GM12878 (cell line): ENCODE measurements around the gene THADA. TPM values are rescaled to one million over a fixed set of nuclear protein-coding genes. Genes with fewer than 3 reads are reported as not detected.

Experiments
- BACH1 ChIP-seq: fragments of 450-650 bp; IDR thresholded peaks from 2 replicates; pipeline ENCODE4 v1.6.1; 2017; ENCODE audit warnings: mild to moderate bottlenecking, borderline replicate concordance
- BHLHE40 ChIP-seq, 2 experiments: fragments of 450-650 bp in 1 of 2; IDR thresholded peaks; 2 replicates each; pipeline ENCODE4 v1.6.1; 2011 to 2017; ENCODE audit warnings: low read depth in 2 of 2, borderline replicate concordance in 1 of 2, improper control_type of control experiment in 1 of 2, low read length in 1 of 2, mild to moderate bottlenecking in 1 of 2
- CBFB ChIP-seq: IDR thresholded peaks from 2 replicates; pipeline ENCODE4 v1.6.1; 2016; ENCODE audit warnings: antibody characterized with exemption, low read depth
- CBX3 ChIP-seq: fragments of 200-600 bp; sonication (generic); IDR thresholded peaks from 2 replicates; pipeline ENCODE4 v1.6.1; 2016; ENCODE audit warnings: low read depth, borderline replicate concordance
- CHD2 ChIP-seq: IDR thresholded peaks from 2 replicates; pipeline ENCODE4 v1.6.1; 2011; ENCODE audit warnings: low read depth, low read length, improper control_type of control experiment, borderline replicate concordance
- DPF2 ChIP-seq: fragments of 450-650 bp; IDR thresholded peaks from 2 replicates; pipeline ENCODE4 v1.6.1; 2017; ENCODE audit warnings: mild to moderate bottlenecking
- ESRRA ChIP-seq: IDR thresholded peaks from 2 replicates; pipeline ENCODE4 v1.6.1; 2012; ENCODE audit warnings: mild to moderate bottlenecking, low read length, improper control_type of control experiment
- HDGF ChIP-seq: fragments of 450-650 bp; IDR thresholded peaks from 2 replicates; pipeline ENCODE4 v1.6.1; 2016; ENCODE audit warnings: antibody characterized with exemption
- HSF1 ChIP-seq: fragments of 150-350 bp; IDR thresholded peaks from 2 replicates; pipeline ENCODE4 v1.6.1; 2014; ENCODE audit warnings: mild to moderate bottlenecking, low read depth, low read length
- JUNB ChIP-seq: IDR thresholded peaks from 2 replicates; pipeline ENCODE4 v1.6.1; 2016; ENCODE audit warnings: antibody characterized with exemption, mild to moderate bottlenecking
- LARP7 ChIP-seq: fragments of 450-650 bp; IDR thresholded peaks from 2 replicates; pipeline ENCODE4 v1.6.1; 2017; ENCODE audit warnings: mild to moderate bottlenecking
- MAX ChIP-seq: IDR thresholded peaks from 2 replicates; pipeline ENCODE4 v1.6.1; 2012; ENCODE audit warnings: low read depth, low read length, improper control_type of control experiment
- MLLT1 ChIP-seq: fragments of 450-650 bp; IDR thresholded peaks from 2 replicates; pipeline ENCODE4 v1.6.1; 2016; ENCODE audit warnings: mild to moderate bottlenecking
- MTA2 ChIP-seq: fragments of 450-650 bp; IDR thresholded peaks from 2 replicates; pipeline ENCODE4 v1.6.1; 2016; ENCODE audit warnings: low read depth, mild to moderate bottlenecking, moderate library complexity
- MTA3 ChIP-seq: IDR thresholded peaks from 2 replicates; pipeline ENCODE4 v1.6.1; 2012; ENCODE audit warnings: low read length, inconsistent platforms, borderline replicate concordance
- POLR2A ChIP-seq: IDR thresholded peaks from 2 replicates; pipeline ENCODE4 v1.6.1; 2011; ENCODE audit warnings: low read depth, mild to moderate bottlenecking, low read length
- POLR2AphosphoS5 ChIP-seq: IDR thresholded peaks from 2 replicates; pipeline ENCODE4 v1.6.1; 2011; ENCODE audit warnings: mild to moderate bottlenecking, low read length, inconsistent platforms
- PRDM15 ChIP-seq: fragments of 450-650 bp; formaldehyde crosslinking; IDR thresholded peaks from 2 replicates; pipeline ENCODE4 v1.4.0; 2020; ENCODE audit warnings: mild to moderate bottlenecking, moderate library complexity
- RAD51 ChIP-seq: fragments of 450-650 bp; IDR thresholded peaks from 2 replicates; pipeline ENCODE4 v1.6.1; 2016; ENCODE audit warnings: moderate library complexity, mild to moderate bottlenecking, inconsistent platforms
- SIN3A ChIP-seq: IDR thresholded peaks from 2 replicates; pipeline ENCODE4 v1.6.1; 2012; ENCODE audit warnings: low read depth, low read length, improper control_type of control experiment
- SRF ChIP-seq, 2 experiments: IDR thresholded peaks; 2 replicates each; pipeline ENCODE4 v1.6.1; 2011; ENCODE audit warnings: low read depth in 2 of 2, low read length in 2 of 2, mild to moderate bottlenecking in 1 of 2, moderate library complexity in 1 of 2
- USF2 ChIP-seq: IDR thresholded peaks from 2 replicates; pipeline ENCODE4 v1.6.1; 2011; ENCODE audit warnings: low read depth, low read length, improper control_type of control experiment, borderline replicate concordance
- WRNIP1 ChIP-seq: IDR thresholded peaks from 2 replicates; pipeline ENCODE4 v1.6.1; 2011; ENCODE audit warnings: low read depth, low read length, improper control_type of control experiment, borderline replicate concordance
- ZNF384 ChIP-seq: IDR thresholded peaks from 2 replicates; pipeline ENCODE4 v1.6.1; 2012; ENCODE audit warnings: low read depth, mild to moderate bottlenecking, low read length, improper control_type of control experiment, borderline replicate concordance
- polyA plus RNA-seq, 11 experiments: library from polyadenylated mRNA; depleted of rRNA in 4 of 11; unstranded in 6 of 11; stranded (reverse) in 5 of 11; fragments of >200 nt; fragmentation: Nextera tagmentation in 4 of 11; fragmentation: Illumina TruSeq in 1 of 11; extraction: Ambion mirVana in 4 of 11; extraction: Trizol in 1 of 11; gene quantifications; 1 replicate in 1 of 11; 2 replicates in 10 of 11; pipeline versions ENCODE4 v1.2.1 to v1.2.3, GENCODE V29; 2011 to 2016; ENCODE audit warnings: inconsistent platforms in 2 of 11, missing spikeins in 2 of 11, low read depth in 1 of 11
- total RNA-seq, 4 experiments: library from RNA; depleted of rRNA in 3 of 4; stranded (reverse); fragments of >200 nt in 3 of 4; fragmentation: Illumina TruSeq in 1 of 4; extraction: Trizol in 1 of 4; gene quantifications; 2 replicates each; pipeline versions ENCODE4 v1.2.1 to v1.2.3, GENCODE V29; 2013 to 2021

The THADA gene
- total and polyA plus RNA-seq, 10 of the 15 experiments (the other 5 are each of a cell fraction or from before 2014, with no cell fraction given): 14.6 to 33.2 (median 23.2) TPM

- TF ChIP-seq SRF (IDR thresholded peaks at IDR 0.05; ENCODE audit: low read depth in 2 of 2, low read length in 2 of 2) (0 out of 4 replicates have a peak, but pooled peaks of 1 of the 2 experiments have one; percentile 8), LARP7 (0 out of 2 replicates have a peak, but pooled peaks have one; percentile 25), ZNF384 (no peak), MLLT1 (peak; percentile 61), BACH1 (peak; percentile 78), RAD51 (peak; percentile 95), ESRRA (no peak), BHLHE40 (IDR thresholded peaks at IDR 0.05; ENCODE audit: borderline replicate concordance in 1 of 2, low read depth in 2 of 2, low read length in 1 of 2) (peak in 1 of 2 experiments; percentile 32; a peak in 1 of 4 replicates), SIN3A (peak; percentile 51; the same call in 1 of the 2 replicates), HDGF (peak; percentile 20; the same call in 1 of the 2 replicates), MTA2 (no peak), POLR2A (no peak), CBFB (peak; percentile 58), PRDM15 (0 out of 2 replicates have a peak, but pooled peaks have one; percentile 6), DPF2 (no peak), HSF1 (no peak), POLR2AphosphoS5 (peak; percentile 70), WRNIP1 (no peak), CHD2 (0 out of 2 replicates have a peak, but pooled peaks have one; percentile 20), JUNB (no peak), MTA3 (no peak), MAX (peak; percentile 63; the same call in 1 of the 2 replicates), CBX3 (no peak), USF2 (peak; percentile 77)
These were observed 373.9 kb downstream of the THADA start (continued) for GRCh38 chr2:43221763-43222474.
